Measurements from ENCODE around the gene AKAP13.
A peak's percentile ranks its signal among the peaks of the same experiment; 100 is the strongest.
"Not testable (repeated sequence)": the region's sequence is repeated elsewhere in the genome, so short reads cannot be mapped to it uniquely, and the experiment has no call there.

The AKAP13 gene

DNA sequence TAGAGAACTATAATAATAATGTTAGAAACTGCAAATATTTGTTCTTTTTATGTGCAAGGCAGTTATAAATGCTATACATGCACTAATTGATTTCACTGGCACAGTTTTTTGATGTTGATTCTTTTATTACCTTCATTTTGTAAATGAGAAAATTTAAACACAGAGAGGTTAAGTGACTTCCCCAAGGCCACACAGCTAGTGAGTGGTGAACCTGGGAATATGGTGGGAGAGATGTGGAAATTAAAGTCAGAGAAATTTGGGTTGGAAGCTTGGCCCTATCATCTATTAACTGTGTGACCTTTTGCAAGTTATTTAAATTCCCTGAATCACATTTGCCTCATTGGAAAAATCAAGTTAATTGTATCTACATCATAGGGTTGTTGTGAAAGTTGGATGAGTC is 39.6 kb upstream of the AKAP13 start (continued):
- TF ChIP-seq, protein P1, sequence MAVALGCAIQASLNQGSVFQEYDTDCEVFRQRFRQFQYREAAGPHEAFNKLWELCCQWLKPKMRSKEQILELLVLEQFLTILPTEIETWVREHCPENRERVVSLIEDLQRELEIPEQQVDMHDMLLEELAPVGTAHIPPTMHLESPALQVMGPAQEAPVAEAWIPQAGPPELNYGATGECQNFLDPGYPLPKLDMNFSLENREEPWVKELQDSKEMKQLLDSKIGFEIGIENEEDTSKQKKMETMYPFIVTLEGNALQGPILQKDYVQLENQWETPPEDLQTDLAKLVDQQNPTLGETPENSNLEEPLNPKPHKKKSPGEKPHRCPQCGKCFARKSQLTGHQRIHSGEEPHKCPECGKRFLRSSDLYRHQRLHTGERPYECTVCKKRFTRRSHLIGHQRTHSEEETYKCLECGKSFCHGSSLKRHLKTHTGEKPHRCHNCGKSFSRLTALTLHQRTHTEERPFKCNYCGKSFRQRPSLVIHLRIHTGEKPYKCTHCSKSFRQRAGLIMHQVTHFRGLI (tag by site-specific recombination; IDR thresholded peaks at IDR 0.05): no peak
- TF ChIP-seq, protein P2, sequence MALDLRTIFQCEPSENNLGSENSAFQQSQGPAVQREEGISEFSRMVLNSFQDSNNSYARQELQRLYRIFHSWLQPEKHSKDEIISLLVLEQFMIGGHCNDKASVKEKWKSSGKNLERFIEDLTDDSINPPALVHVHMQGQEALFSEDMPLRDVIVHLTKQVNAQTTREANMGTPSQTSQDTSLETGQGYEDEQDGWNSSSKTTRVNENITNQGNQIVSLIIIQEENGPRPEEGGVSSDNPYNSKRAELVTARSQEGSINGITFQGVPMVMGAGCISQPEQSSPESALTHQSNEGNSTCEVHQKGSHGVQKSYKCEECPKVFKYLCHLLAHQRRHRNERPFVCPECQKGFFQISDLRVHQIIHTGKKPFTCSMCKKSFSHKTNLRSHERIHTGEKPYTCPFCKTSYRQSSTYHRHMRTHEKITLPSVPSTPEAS (tag by site-specific recombination; IDR thresholded peaks at IDR 0.05): no peak
- TF ChIP-seq, protein P3, sequence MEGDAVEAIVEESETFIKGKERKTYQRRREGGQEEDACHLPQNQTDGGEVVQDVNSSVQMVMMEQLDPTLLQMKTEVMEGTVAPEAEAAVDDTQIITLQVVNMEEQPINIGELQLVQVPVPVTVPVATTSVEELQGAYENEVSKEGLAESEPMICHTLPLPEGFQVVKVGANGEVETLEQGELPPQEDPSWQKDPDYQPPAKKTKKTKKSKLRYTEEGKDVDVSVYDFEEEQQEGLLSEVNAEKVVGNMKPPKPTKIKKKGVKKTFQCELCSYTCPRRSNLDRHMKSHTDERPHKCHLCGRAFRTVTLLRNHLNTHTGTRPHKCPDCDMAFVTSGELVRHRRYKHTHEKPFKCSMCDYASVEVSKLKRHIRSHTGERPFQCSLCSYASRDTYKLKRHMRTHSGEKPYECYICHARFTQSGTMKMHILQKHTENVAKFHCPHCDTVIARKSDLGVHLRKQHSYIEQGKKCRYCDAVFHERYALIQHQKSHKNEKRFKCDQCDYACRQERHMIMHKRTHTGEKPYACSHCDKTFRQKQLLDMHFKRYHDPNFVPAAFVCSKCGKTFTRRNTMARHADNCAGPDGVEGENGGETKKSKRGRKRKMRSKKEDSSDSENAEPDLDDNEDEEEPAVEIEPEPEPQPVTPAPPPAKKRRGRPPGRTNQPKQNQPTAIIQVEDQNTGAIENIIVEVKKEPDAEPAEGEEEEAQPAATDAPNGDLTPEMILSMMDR (tag by site-specific recombination; IDR thresholded peaks at IDR 0.05): no peak
- TF ChIP-seq, protein P4, sequence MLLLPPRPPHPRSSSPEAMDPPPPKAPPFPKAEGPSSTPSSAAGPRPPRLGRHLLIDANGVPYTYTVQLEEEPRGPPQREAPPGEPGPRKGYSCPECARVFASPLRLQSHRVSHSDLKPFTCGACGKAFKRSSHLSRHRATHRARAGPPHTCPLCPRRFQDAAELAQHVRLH (tag by site-specific recombination; IDR thresholded peaks at IDR 0.05): no peak

DNA sequence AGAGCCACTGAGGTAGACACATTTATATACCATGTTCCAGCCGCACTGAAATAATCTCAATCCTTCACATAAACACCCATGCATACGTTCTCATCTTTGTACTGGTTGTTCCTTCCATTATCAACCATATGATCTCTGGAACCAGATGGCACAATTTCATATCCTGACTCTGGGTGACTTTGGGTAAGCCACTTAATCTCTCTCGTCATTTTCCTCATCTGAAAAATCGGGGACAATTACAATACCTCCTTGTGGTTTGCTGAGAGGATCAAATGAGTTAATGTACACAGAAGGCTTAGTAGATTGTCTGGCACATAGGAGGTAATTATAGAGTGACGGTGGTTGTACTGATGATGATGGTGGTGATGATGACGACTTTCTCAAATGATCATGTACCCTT is 38.2 kb upstream of the AKAP13 start:
- CTCF ChIA-PET; POLR2A ChIA-PET; H3K36me3 ChIP-seq (ENCODE audit: control insufficient read depth in 2 of 2, insufficient read depth in 1 of 2, low read length in 2 of 2); H3K9me3 ChIP-seq (ENCODE audit: control insufficient read depth, insufficient read depth, low read depth, low read length); H3K27ac ChIP-seq (ENCODE audit: extremely low read depth, low read depth, low read length); H3K4me3 ChIP-seq (ENCODE audit: low read depth, low read length): not testable (repeated sequence)
- H3K4me1 ChIP-seq (ENCODE audit: control insufficient read depth, insufficient read depth, low read length): peaks cover 15% of the 10 kb centered on the region
- peak; percentile 58; the same call in 1 of the 2 replicates for TF ChIP-seq SP7 (tag by site-specific recombination; IDR thresholded peaks at IDR 0.05)

DNA sequence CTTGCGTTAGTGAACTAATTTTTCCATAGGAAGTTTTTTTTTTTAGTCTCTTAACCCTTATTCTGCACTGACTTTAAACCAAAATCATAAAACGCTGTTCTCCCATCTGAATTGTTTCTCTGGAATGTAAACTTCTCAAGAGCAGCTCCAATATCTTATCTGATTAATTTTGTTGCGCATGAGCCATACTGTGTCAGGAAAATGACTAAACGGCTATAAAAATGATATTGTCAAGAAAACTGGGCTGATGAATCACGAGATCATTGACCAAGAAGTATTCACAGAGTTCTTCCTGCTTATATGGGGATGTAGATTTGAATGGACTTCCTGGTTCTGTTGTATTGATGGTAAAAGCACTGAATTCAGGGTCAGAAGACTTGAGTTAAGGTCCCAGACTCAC is 37.0 kb upstream of the AKAP13 start:
- H3K9me3 ChIP-seq (ENCODE audit: control insufficient read depth, insufficient read depth, low read depth, low read length); H3K36me3 ChIP-seq (ENCODE audit: control insufficient read depth in 2 of 2, insufficient read depth in 1 of 2, low read length in 2 of 2); H3K4me3 ChIP-seq (ENCODE audit: low read depth, low read length); H3K27ac ChIP-seq (ENCODE audit: extremely low read depth, low read depth, low read length); CTCF ChIA-PET: not testable (repeated sequence)
- TF ChIP-seq, protein P5, sequence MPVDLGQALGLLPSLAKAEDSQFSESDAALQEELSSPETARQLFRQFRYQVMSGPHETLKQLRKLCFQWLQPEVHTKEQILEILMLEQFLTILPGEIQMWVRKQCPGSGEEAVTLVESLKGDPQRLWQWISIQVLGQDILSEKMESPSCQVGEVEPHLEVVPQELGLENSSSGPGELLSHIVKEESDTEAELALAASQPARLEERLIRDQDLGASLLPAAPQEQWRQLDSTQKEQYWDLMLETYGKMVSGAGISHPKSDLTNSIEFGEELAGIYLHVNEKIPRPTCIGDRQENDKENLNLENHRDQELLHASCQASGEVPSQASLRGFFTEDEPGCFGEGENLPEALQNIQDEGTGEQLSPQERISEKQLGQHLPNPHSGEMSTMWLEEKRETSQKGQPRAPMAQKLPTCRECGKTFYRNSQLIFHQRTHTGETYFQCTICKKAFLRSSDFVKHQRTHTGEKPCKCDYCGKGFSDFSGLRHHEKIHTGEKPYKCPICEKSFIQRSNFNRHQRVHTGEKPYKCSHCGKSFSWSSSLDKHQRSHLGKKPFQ (tag by site-specific recombination; IDR thresholded peaks at IDR 0.05): peak; percentile 2; the same call in 1 of the 2 replicates
- TF ChIP-seq, protein P6, sequence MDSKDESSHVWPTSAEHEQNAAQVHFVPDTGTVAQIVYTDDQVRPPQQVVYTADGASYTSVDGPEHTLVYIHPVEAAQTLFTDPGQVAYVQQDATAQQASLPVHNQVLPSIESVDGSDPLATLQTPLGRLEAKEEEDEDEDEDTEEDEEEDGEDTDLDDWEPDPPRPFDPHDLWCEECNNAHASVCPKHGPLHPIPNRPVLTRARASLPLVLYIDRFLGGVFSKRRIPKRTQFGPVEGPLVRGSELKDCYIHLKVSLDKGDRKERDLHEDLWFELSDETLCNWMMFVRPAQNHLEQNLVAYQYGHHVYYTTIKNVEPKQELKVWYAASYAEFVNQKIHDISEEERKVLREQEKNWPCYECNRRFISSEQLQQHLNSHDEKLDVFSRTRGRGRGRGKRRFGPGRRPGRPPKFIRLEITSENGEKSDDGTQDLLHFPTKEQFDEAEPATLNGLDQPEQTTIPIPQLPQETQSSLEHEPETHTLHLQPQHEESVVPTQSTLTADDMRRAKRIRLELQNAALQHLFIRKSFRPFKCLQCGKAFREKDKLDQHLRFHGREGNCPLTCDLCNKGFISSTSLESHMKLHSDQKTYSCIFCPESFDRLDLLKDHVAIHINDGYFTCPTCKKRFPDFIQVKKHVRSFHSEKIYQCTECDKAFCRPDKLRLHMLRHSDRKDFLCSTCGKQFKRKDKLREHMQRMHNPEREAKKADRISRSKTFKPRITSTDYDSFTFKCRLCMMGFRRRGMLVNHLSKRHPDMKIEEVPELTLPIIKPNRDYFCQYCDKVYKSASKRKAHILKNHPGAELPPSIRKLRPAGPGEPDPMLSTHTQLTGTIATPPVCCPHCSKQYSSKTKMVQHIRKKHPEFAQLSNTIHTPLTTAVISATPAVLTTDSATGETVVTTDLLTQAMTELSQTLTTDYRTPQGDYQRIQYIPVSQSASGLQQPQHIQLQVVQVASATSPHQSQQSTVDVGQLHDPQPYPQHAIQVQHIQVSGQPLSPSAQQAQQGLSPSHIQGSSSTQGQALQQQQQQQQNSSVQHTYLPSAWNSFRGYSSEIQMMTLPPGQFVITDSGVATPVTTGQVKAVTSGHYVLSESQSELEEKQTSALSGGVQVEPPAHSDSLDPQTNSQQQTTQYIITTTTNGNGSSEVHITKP (tag by site-specific recombination; IDR thresholded peaks at IDR 0.05): peak; percentile 2; the same call in 1 of the 2 replicates
- TF ChIP-seq ZNF335 (tag by site-specific recombination; conservative IDR thresholded peaks at IDR 0.05): peak; percentile 37
- POLR2A ChIA-PET: interaction anchor here (0.7 kb wide), 2 partner anchors 61 to 70 kb away, joined by 4 to 5 read pairs; no protein-coding TSS in a partner anchor
- H3K4me1 ChIP-seq (ENCODE audit: control insufficient read depth, insufficient read depth, low read length): peaks cover 18% of the 10 kb centered on the region

DNA sequence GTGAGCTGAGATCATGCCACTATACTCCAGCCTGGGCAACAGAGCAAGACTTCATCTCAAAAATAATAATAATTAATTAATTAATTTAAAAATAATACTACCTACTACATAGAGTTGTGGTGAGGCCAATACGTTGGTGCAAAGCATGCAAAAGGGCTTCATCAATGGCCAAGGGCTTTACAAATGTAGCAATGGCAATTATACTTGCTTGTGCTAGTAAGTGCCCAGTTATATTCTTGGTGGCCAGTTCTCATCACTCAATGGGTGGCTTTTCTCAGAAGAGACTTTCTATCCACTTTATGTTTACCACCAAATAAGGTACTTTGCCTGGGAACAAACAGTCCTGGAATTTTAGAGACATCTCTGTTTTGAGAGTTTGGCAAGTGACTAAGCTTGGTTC is 36.2 kb upstream of the AKAP13 start:
- H3K4me3 ChIP-seq (ENCODE audit: low read depth, low read length); H3K36me3 ChIP-seq (ENCODE audit: control insufficient read depth in 2 of 2, insufficient read depth in 1 of 2, low read length in 2 of 2); H3K27ac ChIP-seq (ENCODE audit: extremely low read depth, low read depth, low read length); H3K9me3 ChIP-seq (ENCODE audit: control insufficient read depth, insufficient read depth, low read depth, low read length): not testable (repeated sequence)
- H3K4me1 ChIP-seq (ENCODE audit: control insufficient read depth, insufficient read depth, low read length): peaks cover 18% of the 10 kb centered on the region
- POLR2A ChIA-PET: interaction anchor here (1.2 kb wide), 1 partner anchor 36 kb away, joined by 5 read pairs; the partner anchor contains the start of gene AKAP13
- CTCF ChIA-PET: interaction anchor here (0.6 kb wide), 1 partner anchor 194 kb away, joined by 5 read pairs; no protein-coding TSS in a partner anchor

Data from HEK293 (cell line).